ENCODE results near the gene TMEM121B. TPM values are rescaled to one million over a fixed set of nuclear protein-coding genes. Genes with fewer than 3 reads are reported as not detected.
A peak's percentile ranks its signal among the peaks of the same experiment; 100 is the strongest.

TMEM121B gene
- total RNA-seq, 1 experiment from 2014 or later, result 0.27 TPM

DNA sequence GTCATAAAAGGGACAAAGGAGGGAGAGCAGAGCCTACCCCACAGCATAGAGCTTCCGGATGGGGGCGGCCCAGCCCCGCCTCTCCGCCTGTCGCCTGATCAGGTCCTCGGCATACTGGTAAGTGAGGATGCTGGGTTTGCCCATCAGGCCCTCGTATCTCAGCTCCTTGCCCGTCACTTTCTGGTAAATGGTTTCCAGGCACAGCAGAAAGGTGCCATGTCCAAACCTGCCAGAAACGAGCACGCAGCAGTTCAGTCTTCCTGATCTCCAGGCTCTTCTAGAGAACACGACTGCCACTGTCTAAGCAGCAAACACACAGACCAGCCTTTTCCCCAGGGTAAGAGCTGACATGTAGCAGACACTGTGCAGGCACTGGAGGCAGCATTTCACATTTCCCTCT lies 17.4 kb upstream of the TMEM121B start:
- no peak for DNase-seq (ENCODE audit: low spot score)

GRCh38 chr22:17137861-17138425 lies 16.8 kb upstream of the TMEM121B start:
- no peak for DNase-seq (ENCODE audit: low spot score)

DNA sequence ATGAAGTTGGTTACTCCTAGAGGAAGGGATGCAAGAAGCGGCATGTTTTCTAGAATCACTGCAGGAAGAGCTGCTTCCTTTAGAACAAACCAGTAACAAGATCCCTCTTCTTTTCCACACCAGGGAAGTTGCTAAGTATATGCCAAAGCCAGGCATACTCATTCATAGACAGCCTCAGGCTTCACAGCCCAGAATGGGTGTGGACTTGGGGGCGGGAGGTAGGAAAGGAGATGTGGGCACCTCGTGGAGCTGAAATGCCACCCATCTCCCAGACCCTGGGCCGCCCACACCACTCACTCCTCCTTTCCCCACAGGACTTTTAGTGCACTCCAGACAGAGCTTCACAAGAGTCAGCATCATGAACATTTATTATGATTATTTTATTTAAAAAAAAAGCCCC lies 16.0 kb upstream of the TMEM121B start:
- no peak for DNase-seq (ENCODE audit: low spot score)

GRCh38 chr22:17135153-17135760 lies 14.1 kb upstream of the TMEM121B start:
- DNase-seq (ENCODE audit: low spot score), result no peak

GRCh38 chr22:17133137-17133536 lies 12.0 kb upstream of the TMEM121B start:
- DNase-seq (ENCODE audit: low spot score), result no peak

- DNase-seq (ENCODE audit: low spot score), result no peak
These were observed 11.0 kb upstream of the TMEM121B start for GRCh38 chr22:17132112-17132511.

DNA sequence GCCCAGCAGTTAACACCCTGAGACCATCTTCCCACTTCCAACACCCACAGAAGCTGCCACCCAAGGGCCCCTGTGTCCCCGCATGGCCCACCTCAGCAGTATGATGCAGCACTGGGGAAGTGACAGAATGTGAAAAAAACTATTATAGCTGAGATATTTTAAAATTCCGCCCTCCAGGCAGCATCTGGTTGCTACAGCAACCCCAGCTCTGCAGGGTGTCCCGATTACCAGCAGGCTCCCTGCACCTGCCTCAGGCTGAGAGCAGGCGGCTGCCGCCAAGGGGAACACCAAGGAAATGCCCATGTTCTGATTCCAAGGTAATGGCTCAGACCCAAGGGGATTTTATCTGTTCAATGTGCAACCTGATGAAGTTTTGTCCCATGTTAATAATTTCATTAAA lies 10.5 kb upstream of the TMEM121B start:
- no peak for DNase-seq (ENCODE audit: low spot score)

DNA sequence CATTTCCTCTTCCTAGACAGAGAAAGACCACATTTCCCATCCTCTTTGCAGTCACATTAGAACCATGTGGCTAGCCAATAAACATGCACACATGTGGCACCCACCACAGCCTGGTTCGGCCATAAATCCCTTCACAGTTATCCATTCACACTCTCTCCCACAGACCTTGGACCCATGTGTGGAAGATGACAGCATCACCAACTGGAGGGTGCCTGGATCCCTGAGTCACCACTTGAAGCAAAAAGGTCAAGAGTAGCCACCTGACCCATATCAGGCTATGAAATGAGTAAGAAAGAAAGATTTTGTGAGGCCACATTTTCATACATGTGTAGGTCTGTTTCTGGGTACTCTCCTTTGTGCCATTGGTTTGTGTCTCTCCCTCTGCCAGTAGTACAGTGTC lies 9.0 kb upstream of the TMEM121B start:
- DNase-seq (ENCODE audit: low spot score), result no peak

GRCh38 chr22:17120711-17121232 lies 388 bp downstream of the TMEM121B start:
- no peak for DNase-seq (ENCODE audit: low spot score)

DNA sequence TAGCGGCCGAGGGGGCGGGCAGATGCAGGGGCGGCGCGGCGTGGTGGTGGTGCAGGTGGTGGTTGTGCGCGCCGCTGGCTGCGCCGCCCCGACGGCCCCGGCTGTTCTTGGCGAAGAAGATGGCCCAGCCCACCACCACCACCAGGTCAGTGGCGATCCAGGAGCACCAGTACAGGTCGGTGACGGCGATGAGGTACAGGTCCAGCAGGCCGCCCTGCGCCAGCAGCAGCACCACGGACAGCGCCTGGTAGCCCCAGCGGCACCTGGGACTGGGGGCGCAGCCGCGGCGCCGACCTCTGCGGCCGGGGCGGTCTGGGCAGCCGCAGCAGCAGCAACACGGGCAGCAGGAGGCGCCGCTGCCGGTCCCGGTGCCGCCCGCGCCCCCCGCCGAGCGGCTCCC lies 879 bp downstream of the TMEM121B start:
- peak; percentile 12 for DNase-seq (ENCODE audit: low spot score)

DNA sequence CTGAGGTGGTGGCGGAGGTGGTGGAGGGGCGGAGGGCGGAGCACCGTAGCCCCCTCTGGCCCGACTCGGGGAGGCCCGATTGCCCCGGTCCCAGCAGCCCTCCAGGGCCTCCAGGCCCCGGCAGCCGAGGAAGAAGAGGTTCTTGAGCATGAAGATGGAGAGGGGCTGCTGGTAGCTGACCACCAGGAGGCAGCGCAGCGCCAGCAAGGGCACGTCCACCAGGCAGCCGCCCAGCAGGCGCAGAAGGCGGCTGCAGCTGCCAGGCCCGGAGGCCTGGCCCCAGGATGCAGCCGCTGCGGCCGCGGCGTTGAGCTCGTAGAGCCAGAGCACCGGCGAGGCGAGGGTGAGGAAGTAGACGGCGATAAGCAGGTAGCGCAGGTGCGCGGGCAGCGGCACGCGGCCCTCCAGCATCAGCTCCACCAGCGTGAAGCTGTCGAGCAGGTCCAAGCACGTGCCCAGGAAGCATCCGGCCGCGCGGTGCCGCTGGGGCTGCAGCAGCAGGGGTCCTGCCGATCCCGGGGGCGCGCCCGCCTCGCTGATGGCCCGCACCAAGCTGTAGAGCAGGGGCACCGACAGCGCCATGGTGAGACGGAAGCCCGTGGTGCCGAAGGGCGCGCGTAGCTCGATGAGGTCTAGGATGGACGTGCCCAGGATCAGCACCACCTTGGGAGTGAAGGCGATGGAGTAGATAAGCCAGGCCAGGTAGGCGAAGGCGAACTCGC lies 1.5 kb downstream of the TMEM121B start:
- no peak for DNase-seq (ENCODE audit: low spot score)

DNA sequence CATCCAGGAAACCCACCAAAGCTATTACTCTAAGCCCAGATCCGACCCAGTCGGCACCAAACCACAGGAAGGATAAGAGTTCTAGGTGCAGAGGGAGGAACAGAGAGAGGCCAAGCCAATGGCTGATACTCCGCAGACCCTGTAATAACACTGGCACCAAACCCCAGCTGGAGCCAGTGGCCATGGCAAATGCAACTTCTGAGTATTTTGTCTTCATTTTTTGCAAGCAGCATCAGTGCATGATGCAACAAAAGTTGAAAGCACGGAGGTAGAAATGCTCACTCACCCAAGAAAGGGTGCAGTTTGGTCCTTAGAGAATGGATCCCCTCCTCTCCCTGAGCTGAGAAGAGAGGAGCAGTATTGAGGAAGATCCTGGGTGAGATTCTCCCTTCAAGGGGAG lies 2.8 kb downstream of the TMEM121B start:
- DNase-seq (ENCODE audit: low spot score), result no peak

DNA sequence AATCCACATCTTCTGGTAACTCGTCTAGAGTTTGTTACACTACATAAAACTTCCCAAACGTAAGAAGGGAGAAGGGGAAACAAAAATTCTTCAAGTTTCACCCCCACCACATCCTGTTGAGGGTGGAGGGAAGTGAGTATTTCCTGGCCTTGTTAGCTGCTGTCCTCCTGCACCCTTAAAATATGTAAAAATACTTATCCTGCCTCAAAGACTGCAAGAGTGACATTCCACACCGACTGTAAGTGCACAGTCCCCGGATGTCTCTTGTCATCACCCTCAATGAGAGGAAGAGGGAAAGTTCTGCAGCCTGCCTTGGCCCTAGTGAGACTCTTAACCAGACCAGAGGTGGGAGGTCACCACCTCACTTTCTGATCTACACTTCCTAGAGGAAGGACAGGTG lies 3.3 kb downstream of the TMEM121B start:
- DNase-seq (ENCODE audit: low spot score), result no peak

DNA sequence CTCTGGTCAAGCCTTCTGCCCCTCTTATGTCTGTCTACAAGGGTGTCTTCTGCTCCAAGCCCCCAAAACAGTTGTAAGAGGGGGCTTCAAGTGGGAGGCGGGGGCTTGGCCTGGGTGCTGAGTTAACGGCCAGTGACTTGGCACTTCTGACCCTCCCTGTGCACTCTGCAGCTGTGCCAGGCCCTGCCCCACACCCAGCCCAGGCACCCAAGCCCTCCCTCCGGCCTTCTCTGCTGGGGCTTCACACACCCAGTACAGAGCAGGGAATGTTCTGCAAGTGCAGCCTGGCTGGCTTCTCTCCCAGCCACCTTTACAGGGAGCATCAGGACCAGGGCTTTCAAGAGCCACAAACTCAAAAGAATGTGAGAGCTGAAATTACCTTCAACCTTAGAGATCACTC lies 3.8 kb downstream of the TMEM121B start:
- no peak for DNase-seq (ENCODE audit: low spot score)

DNA sequence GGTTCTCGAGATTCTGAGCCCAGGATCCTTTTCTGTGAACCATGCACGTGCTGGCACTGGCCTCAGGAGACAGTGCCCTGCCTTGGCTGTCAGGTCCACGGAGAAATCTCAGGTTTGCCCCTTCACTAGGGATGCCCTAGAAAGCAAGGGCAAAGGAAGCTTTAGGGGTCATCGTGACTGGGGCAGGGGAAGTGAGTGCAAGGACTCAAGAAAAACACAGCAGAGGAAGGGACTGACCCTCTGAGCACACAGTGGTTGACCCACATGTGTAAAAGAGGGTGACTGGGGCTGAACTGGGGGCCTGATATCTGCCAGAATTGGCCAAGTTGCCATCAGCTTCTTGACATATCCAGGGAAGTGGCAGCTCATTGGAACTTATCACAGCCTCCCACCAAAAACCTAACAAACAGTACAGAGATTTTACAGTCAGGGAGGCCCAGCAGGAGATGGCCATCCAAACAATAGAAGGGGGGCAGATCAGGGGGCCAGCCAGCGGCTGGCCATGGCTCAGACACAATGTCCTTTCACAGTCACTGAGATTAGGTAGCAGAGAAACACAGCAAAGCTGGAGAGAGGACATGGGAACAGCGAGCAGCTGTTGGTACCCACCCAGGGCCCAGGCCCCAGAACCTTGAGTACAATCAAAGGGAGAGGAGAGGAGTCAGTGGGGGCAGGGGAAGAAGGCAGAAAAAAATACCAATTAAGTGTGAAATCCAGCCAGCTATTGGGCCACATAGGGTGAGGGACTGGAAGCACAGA lies 4.4 kb downstream of the TMEM121B start:
- no peak for DNase-seq (ENCODE audit: low spot score)

DNA sequence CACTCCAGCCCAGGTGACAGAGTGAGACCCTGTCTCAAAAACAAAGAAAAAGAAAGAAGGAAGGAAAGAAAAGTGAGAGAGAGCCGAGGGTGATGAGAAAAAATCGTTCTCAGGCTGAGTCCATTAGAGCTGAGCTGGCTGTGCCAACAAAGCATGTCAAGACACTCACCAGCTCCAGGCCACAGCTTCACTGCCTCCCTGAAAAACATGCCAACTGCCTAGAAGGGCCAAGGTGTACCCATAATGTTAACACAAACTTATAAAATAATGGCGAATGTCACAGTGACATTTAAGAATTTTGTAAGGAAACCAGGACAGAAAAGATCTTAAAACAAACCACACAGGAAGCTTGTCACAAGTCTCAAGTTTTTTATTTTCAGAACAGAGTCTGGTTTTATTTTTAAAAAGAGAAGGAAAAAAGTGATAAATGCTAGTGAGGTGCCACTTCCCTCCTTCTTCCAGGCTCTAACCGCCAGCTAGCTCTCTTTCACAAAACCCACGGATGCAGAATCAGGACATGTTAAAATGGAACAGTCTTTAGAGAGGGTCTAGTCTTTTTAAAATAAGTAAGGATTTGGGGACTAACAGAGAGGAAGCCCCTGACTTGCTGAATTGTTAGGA lies 5.1 kb downstream of the TMEM121B start:
- no peak for DNase-seq (ENCODE audit: low spot score)

DNA sequence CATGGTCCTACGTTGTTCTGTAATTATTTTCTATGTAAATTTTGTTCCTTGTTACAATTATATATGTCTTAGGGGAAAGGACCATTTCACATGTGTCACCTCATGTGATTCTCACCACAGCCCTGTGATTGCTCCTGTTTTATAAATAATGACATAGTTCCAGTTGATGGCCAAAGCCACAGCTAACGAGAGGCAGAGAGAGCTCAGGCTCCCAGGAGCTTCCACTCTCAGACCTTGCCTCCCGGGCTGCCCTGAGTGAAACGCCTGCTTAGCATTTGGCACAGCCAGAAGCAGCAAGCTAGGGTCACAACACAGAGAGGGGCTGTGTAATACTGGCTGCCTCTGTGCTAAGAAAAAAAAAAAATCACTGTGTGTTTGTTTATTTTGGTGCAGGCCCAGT lies 5.9 kb downstream of the TMEM121B start:
- no peak for DNase-seq (ENCODE audit: low spot score)

DNA sequence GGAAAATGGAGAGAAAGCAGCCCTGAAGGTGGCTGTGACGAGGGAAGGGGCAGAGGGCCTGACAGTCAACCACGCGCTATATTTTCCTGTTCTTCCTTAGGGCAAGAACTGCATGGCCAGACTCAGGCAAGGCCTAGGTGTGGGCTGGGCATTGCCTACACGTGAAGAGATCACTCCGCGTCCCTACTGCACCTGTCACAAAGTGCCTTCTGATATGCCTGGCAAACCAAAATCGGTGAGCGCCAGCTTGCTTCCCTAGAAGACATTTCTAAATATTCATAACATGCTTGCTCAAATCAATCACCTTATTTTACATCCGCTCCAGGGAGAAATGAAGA lies 6.3 kb downstream of the TMEM121B start:
- no peak for DNase-seq (ENCODE audit: low spot score)

- DNase-seq (ENCODE audit: low spot score), result no peak
These were observed 6.8 kb downstream of the TMEM121B start for GRCh38 chr22:17114173-17114897.

DNA sequence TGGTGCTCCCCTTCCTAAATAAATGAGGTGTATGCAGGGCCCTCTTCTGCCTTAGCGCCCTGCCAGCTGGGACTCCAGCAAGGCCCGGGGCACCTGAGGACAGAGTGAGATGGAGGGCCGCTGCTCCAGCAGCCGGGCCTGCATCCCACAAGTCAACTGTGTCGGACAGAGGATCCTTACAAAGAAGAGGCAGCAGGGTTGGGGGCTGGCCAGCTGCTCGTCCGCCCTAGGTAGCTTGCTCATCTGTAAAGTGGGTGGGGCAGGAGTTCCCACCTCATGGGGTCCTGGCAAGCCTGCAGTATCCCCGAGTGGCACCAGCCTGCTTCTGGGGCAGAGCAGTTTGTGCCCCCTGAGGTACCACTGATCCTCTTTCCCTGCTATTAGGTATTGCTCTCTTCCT lies 7.6 kb downstream of the TMEM121B start:
- no peak for DNase-seq (ENCODE audit: low spot score)

GRCh38 chr22:17112491-17113042 lies 8.6 kb downstream of the TMEM121B start:
- DNase-seq (ENCODE audit: low spot score), result no peak

Data from H4 (cell line).